ENCODE measurements around the gene PTMA. TPM values are rescaled to one million over a fixed set of nuclear protein-coding genes. Genes with fewer than 3 reads are reported as not detected.
"Not testable (repeated sequence)": the region's sequence is repeated elsewhere in the genome, so short reads cannot be mapped to it uniquely, and the experiment has no call there.

Gene PTMA
- total RNA-seq, 1 experiment from 2014 or later = 1,390 TPM

- in situ Hi-C loops (cut with HindIII; ENCODE audit: low pct_unique_long_range_greater_than_20kb, low sequenced_read_pairs) (no loop called here), intact Hi-C loops (cut with micrococcal nuclease; ENCODE audit: unreplicated experiment) (no loop called here)
- H3K27ac ChIP-seq (ENCODE audit: low read length) = no peak overlapping the region
- TF ChIP-seq REST (IDR thresholded peaks at IDR 0.05; ENCODE audit: insufficient read depth in 1 of 2, low read depth in 2 of 2, low read length in 1 of 2) = no peak
- ChIA-PET CTCF (no interaction called here), POLR2A (no interaction called here)
- H3K9me3 ChIP-seq (ENCODE audit: control insufficient read depth, insufficient read depth, low read depth, low read length) = no peaks in the 10 kb centered on the region
- no peak overlapping the region for H3K4me3 ChIP-seq (ENCODE audit: low read depth in 2 of 2, low read length in 2 of 2)
- no TSS peak for BruUV-seq (replicated peaks)
- H3K36me3 ChIP-seq (ENCODE audit: control insufficient read depth, insufficient read depth, low read length) = no peaks in the 10 kb centered on the region
- H3K4me1 ChIP-seq (ENCODE audit: control insufficient read depth, insufficient read depth, low read length) = no peaks in the 10 kb centered on the region
- no peak for DNase-seq (ENCODE audit: low read depth, low spot score)
- ATAC-seq = no peak
- no peaks in the 10 kb centered on the region for H3K27me3 ChIP-seq (ENCODE audit: control insufficient read depth, insufficient read depth, low read length)
Measured at GRCh38 chr2:231745303-231746038, 37.1 kb downstream of the PTMA start.

- intact Hi-C loops (cut with micrococcal nuclease; ENCODE audit: unreplicated experiment); BruUV-seq (replicated peaks); DNase-seq (ENCODE audit: low read depth, low spot score); H3K27ac ChIP-seq (ENCODE audit: low read length); H3K4me3 ChIP-seq (ENCODE audit: low read depth in 2 of 2, low read length in 2 of 2); ATAC-seq; H3K4me1 ChIP-seq (ENCODE audit: control insufficient read depth, insufficient read depth, low read length); H3K9me3 ChIP-seq (ENCODE audit: control insufficient read depth, insufficient read depth, low read depth, low read length); in situ Hi-C loops (cut with HindIII; ENCODE audit: low pct_unique_long_range_greater_than_20kb, low sequenced_read_pairs); H3K27me3 ChIP-seq (ENCODE audit: control insufficient read depth, insufficient read depth, low read length); H3K36me3 ChIP-seq (ENCODE audit: control insufficient read depth, insufficient read depth, low read length); POLR2A ChIA-PET: not testable (repeated sequence)
- CTCF ChIA-PET = interaction anchor here (0.7 kb wide), 1 partner anchor 73 kb away, joined by 3 read pairs; no protein-coding TSS in a partner anchor
Measured at GRCh38 chr2:231748153-231748896, 40.0 kb downstream of the PTMA start.

GRCh38 chr2:231749016-231749415 lies 40.7 kb downstream of the PTMA start:
- H3K27me3 ChIP-seq (ENCODE audit: control insufficient read depth, insufficient read depth, low read length); H3K27ac ChIP-seq (ENCODE audit: low read length); POLR2A ChIA-PET; H3K4me3 ChIP-seq (ENCODE audit: low read depth in 2 of 2, low read length in 2 of 2); BruUV-seq (replicated peaks); CTCF ChIA-PET; H3K36me3 ChIP-seq (ENCODE audit: control insufficient read depth, insufficient read depth, low read length); ATAC-seq; H3K9me3 ChIP-seq (ENCODE audit: control insufficient read depth, insufficient read depth, low read depth, low read length); in situ Hi-C loops (cut with HindIII; ENCODE audit: low pct_unique_long_range_greater_than_20kb, low sequenced_read_pairs); H3K4me1 ChIP-seq (ENCODE audit: control insufficient read depth, insufficient read depth, low read length); intact Hi-C loops (cut with micrococcal nuclease; ENCODE audit: unreplicated experiment); DNase-seq (ENCODE audit: low read depth, low spot score): not testable (repeated sequence)

Measured in Panc1 (cell line).